GM19239 (cell line): ENCODE data around the gene ADH7.

Source experiments
- DNase-seq: peaks from one replicate; pipeline ENCODE4 v3.0.0; 2011; ENCODE audit warnings: low spot score; ENCODE audit not compliant: insufficient read length
- FAIRE-seq: peaks from 2 replicates; lab custom pipeline; 2011; peaks lifted over from hg19 to GRCh38; lab: Jason Lieb, UNC

Gene ADH7

GRCh38 chr4:99435154-99435553 is at the start of gene ADH7:
Gene ADH7, minus strand, starts transcription at chr4:99435342. Its CDS starts 109 bp downstream, at chr4:99435233.
- DNase-seq: no peak
- FAIRE-seq: no peak

GRCh38 chr4:99483636-99484035 is 48.5 kb upstream of the ADH7 start:
- FAIRE-seq (no peak), DNase-seq (no peak)

- no peak for FAIRE-seq
- no peak for DNase-seq
Observed at GRCh38 chr4:99473131-99473530, 38.0 kb upstream of the ADH7 start.

GRCh38 chr4:99471896-99472295 is 36.8 kb upstream of the ADH7 start:
- DNase-seq (no peak), FAIRE-seq (no peak)

GRCh38 chr4:99471349-99471748 is 36.2 kb upstream of the ADH7 start:
- no peak for FAIRE-seq

GRCh38 chr4:99468889-99469288 is 33.7 kb upstream of the ADH7 start:
- no peak for FAIRE-seq
- DNase-seq: no peak

More at GRCh38 chr4:99471349-99471748, 36.2 kb upstream of the ADH7 start:
- DNase-seq: no peak

- FAIRE-seq: no peak
- DNase-seq: no peak
Observed at GRCh38 chr4:99467887-99468286, 32.7 kb upstream of the ADH7 start.

- no peak for DNase-seq
- FAIRE-seq: no peak
Observed at GRCh38 chr4:99463566-99463965, 28.4 kb upstream of the ADH7 start.

GRCh38 chr4:99462875-99463464 is 27.8 kb upstream of the ADH7 start:
- DNase-seq: peak; percentile 36
- peak; percentile 95 for FAIRE-seq

GRCh38 chr4:99461623-99462401 is 26.7 kb upstream of the ADH7 start:
- FAIRE-seq (no peak), DNase-seq (no peak)

GRCh38 chr4:99459546-99460042 is 24.5 kb upstream of the ADH7 start:
- DNase-seq: no peak
- FAIRE-seq: no peak

GRCh38 chr4:99458911-99459447 is 23.8 kb upstream of the ADH7 start:
- no peak for FAIRE-seq
- DNase-seq: no peak

- DNase-seq (no peak), FAIRE-seq (no peak)
Observed at GRCh38 chr4:99457676-99458075, 22.5 kb upstream of the ADH7 start.

- no peak for DNase-seq
- no peak for FAIRE-seq
Observed at GRCh38 chr4:99457270-99457669, 22.1 kb upstream of the ADH7 start.

GRCh38 chr4:99447513-99447912 is 12.4 kb upstream of the ADH7 start:
- FAIRE-seq (peak; percentile 39), DNase-seq (no peak)

- FAIRE-seq: peak; percentile 88
- DNase-seq: peak; percentile 24
Observed at GRCh38 chr4:99447079-99447478, 11.9 kb upstream of the ADH7 start.

GRCh38 chr4:99438405-99438780 is 3.3 kb upstream of the ADH7 start:
- DNase-seq: no peak
- FAIRE-seq: no peak

- FAIRE-seq (no peak), DNase-seq (no peak)
Observed at GRCh38 chr4:99437723-99438404, 2.7 kb upstream of the ADH7 start.

- FAIRE-seq (no peak), DNase-seq (no peak)
Observed at GRCh38 chr4:99436976-99437722, 2.0 kb upstream of the ADH7 start.

GRCh38 chr4:99436462-99436861 is 1.3 kb upstream of the ADH7 start:
- FAIRE-seq (no peak), DNase-seq (no peak)
